ENCODE measurements around the gene CHST9. TPM values are rescaled to one million over a fixed set of nuclear protein-coding genes. Genes with fewer than 3 reads are reported as not detected.

Gene CHST9
- total and polyA plus RNA-seq, 2 of the 13 experiments (the other 11 are each of a cell fraction or from before 2014, with no cell fraction given), result 3.2 to 9.6 TPM

DNA sequence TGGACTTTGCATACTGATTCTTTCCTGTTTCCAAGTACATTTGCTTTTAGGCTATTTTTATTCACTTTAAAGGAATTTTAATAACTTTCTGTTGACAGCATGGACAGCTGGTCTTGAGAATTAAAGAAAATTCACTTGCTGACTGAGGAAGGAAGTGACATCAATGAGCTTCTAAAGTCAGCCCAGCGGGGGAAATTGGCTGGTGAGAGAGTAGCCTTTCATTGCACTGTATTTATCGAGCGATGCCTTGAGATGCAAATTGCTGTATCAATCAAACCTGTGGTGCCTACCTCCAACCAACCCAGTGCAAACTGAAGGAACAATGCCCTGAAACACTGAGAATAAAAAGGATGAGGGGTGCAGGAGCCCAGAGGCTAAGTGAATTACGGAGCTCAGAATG is 228.2 kb downstream of the CHST9 start:
- Histone ChIP-seq H2AFZ (ENCODE audit: low read length) (no peak overlapping the region), H4K20me1 (ENCODE audit: insufficient read depth, low read length) (no peaks in the 10 kb centered on the region), H3K79me2 (ENCODE audit: insufficient read depth, low read length) (no peaks in the 10 kb centered on the region), H3K9me3 (ENCODE audit: low read length) (no peaks in the 10 kb centered on the region), H3K4me3 (replicated peaks in 1 of 3; ENCODE audit: insufficient read depth in 1 of 3, low read depth in 2 of 3, low read length in 3 of 3) (no peak overlapping the region), H3K27ac (ENCODE audit: extremely low read length, insufficient read depth, low read length) (no peak overlapping the region), H3K4me2 (ENCODE audit: low read depth, low read length) (no peak overlapping the region), H3K9ac (ENCODE audit: insufficient read depth, low read depth, low read length) (no peak overlapping the region), H3K4me1 (ENCODE audit: insufficient read depth, low read length) (no peaks in the 10 kb centered on the region), H3K27me3 (ENCODE audit: control insufficient read depth in 1 of 2, insufficient read depth in 2 of 2, low read length in 2 of 2) (no peaks in the 10 kb centered on the region), H3K36me3 (replicated peaks in 1 of 2; ENCODE audit: control insufficient read depth in 1 of 2, insufficient read depth in 2 of 2, low read length in 2 of 2) (no peaks in the 10 kb centered on the region)
- TF ChIP-seq, protein P1, sequence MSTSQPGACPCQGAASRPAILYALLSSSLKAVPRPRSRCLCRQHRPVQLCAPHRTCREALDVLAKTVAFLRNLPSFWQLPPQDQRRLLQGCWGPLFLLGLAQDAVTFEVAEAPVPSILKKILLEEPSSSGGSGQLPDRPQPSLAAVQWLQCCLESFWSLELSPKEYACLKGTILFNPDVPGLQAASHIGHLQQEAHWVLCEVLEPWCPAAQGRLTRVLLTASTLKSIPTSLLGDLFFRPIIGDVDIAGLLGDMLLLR (CRISPR knock-in tag; IDR thresholded peaks at IDR 0.05), result no peak
- ChIA-PET POLR2A (no interaction called here), CTCF (ENCODE audit: low intra/inter-chr PET ratio, low total read pairs) (no interaction called here)
- no peak for DNase-seq (ENCODE audit: low spot score)
- ATAC-seq, result no peak
- intact Hi-C loops (cut with micrococcal nuclease; ENCODE audit: unreplicated experiment) (no loop called here), in situ Hi-C loops (cut with HindIII; ENCODE audit: extremely low pct_ligation_motif_present, low pct_unique_long_range_greater_than_20kb) (no loop called here)
- no TSS peak for BruUV-seq (replicated peaks)
- 92% methylated on average over 4 of the region's 4 CpGs for WGBS (ENCODE audit: low lambda C conversion rate)
- no peak for FAIRE-seq

DNA sequence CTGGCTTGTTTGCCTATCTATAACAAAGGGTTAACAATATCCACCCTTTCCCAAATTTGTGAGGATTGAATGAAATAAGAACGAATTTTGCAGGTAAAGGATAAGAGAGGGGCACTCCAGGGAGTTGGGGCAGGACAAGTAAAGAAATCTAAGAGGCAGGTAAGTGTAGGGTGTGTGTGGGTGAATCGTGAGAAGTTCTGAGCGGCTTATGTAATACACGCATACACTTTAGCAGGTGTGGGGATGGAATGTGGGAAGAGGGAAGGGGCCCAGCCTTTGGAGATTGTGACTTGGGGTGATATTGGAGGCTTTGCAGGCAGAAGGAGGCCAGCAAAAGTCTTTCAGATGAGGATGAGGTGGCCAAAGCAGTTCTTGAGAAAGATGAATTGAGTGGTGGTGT is 236.4 kb downstream of the CHST9 start:
- ATAC-seq (no peak), FAIRE-seq (no peak), DNase-seq (ENCODE audit: low spot score) (no peak)
- TF ChIP-seq PHF5A (CRISPR knock-in tag; IDR thresholded peaks at IDR 0.05; ENCODE audit: low read depth, unreplicated experiment) (no peak), ESRRA (CRISPR knock-in tag; IDR thresholded peaks at IDR 0.05; ENCODE audit: low read depth) (no peak), KDM2A (CRISPR knock-in tag; IDR thresholded peaks at IDR 0.05; ENCODE audit: borderline replicate concordance, low read depth) (no peak), JUNB (CRISPR knock-in tag; IDR thresholded peaks at IDR 0.05; ENCODE audit: borderline replicate concordance) (no peak), FOXC1 (CRISPR knock-in tag; IDR thresholded peaks at IDR 0.05; ENCODE audit: borderline replicate concordance) (no peak), PTBP1 (IDR thresholded peaks at IDR 0.05; ENCODE audit: low read depth, low read length, poor library complexity, severe bottlenecking) (no peak), KDM6A (CRISPR knock-in tag; IDR thresholded peaks at IDR 0.05; ENCODE audit: low read depth) (no peak), EHMT2 (IDR thresholded peaks at IDR 0.05; ENCODE audit: borderline replicate concordance, low read depth, low read length) (no peak), SP2 (CRISPR knock-in tag; IDR thresholded peaks at IDR 0.05) (no peak), ZBTB42 (CRISPR knock-in tag; IDR thresholded peaks at IDR 0.05) (no peak)
- in situ Hi-C loops (cut with HindIII; ENCODE audit: extremely low pct_ligation_motif_present, low pct_unique_long_range_greater_than_20kb), result loop anchor here (25.0 kb wide), 1 partner anchor 111 kb away; no protein-coding TSS in a partner anchor
- H3K4me3 ChIP-seq (replicated peaks in 1 of 3; ENCODE audit: insufficient read depth in 1 of 3, low read depth in 2 of 3, low read length in 3 of 3), result no peak overlapping the region
- CTCF ChIA-PET (ENCODE audit: low intra/inter-chr PET ratio, low total read pairs), result no interaction called here
- H3K4me1 ChIP-seq (ENCODE audit: insufficient read depth, low read length), result no peaks in the 10 kb centered on the region
- no peak overlapping the region for H3K9ac ChIP-seq (ENCODE audit: insufficient read depth, low read depth, low read length)
- no peak overlapping the region for H3K4me2 ChIP-seq (ENCODE audit: low read depth, low read length)
- no peaks in the 10 kb centered on the region for H3K9me3 ChIP-seq (ENCODE audit: low read length)
- H2AFZ ChIP-seq (ENCODE audit: low read length), result no peak overlapping the region
- no peaks in the 10 kb centered on the region for H3K36me3 ChIP-seq (replicated peaks in 1 of 2; ENCODE audit: control insufficient read depth in 1 of 2, insufficient read depth in 2 of 2, low read length in 2 of 2)
- BruUV-seq (replicated peaks), result no TSS peak
- H3K27me3 ChIP-seq (ENCODE audit: control insufficient read depth in 1 of 2, insufficient read depth in 2 of 2, low read length in 2 of 2), result no peaks in the 10 kb centered on the region
- intact Hi-C loops (cut with micrococcal nuclease; ENCODE audit: unreplicated experiment), result no loop called here
- POLR2A ChIA-PET, result no interaction called here
- no peak overlapping the region for H3K27ac ChIP-seq (ENCODE audit: extremely low read length, insufficient read depth, low read length)
- H3K79me2 ChIP-seq (ENCODE audit: insufficient read depth, low read length), result no peaks in the 10 kb centered on the region
- no peaks in the 10 kb centered on the region for H4K20me1 ChIP-seq (ENCODE audit: insufficient read depth, low read length)
- 76% methylated on average over 4 of the region's 4 CpGs for WGBS (ENCODE audit: low lambda C conversion rate)
